GM13977 (cell line): ENCODE results near the gene FH.

ENCODE experiments used
- DNase-seq: peaks from one replicate; pipeline ENCODE4 v3.0.0; 2012; ENCODE audit warnings: low spot score
- in situ Hi-C: fragments of 300-500 bp; cut with MboI; formaldehyde crosslinking; loops from one replicate; pipeline ENCODE4 v1.12.0; 2022; ENCODE audit warnings: low sequenced_read_pairs, low pct_unique_long_range_greater_than_20kb, mixed read lengths, inconsistent platforms; ENCODE audit not compliant: unreplicated experiment
- TF ChIP-seq, protein P1 (sequence below): IDR thresholded peaks from 2 replicates; pipeline ENCODE4 v1.5.1; 2012; ENCODE audit warnings: mild to moderate bottlenecking, control low read depth; ENCODE audit not compliant: insufficient read depth; ENCODE audit errors: extremely low read depth, missing control alignments

Gene FH

DNA sequence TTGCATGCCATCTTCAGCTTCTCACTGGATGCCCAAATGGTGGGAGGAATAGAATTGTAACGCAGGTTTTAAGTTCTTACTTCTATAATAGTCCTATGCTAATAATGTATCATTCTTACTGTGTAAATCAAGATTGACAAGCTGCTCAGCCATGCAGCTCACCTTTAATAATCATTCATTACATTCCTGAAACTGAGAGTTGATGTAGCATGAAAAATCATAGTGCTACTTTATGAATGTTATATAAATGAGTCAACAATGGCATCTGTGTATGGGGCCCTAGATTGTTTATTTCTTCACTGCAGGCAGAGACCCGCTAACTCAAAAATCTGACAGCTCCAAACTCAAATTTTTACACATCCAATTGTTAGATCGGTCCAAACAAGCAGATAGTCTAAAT, 34.4 kb downstream of the FH start:
- TF ChIP-seq, protein P1, sequence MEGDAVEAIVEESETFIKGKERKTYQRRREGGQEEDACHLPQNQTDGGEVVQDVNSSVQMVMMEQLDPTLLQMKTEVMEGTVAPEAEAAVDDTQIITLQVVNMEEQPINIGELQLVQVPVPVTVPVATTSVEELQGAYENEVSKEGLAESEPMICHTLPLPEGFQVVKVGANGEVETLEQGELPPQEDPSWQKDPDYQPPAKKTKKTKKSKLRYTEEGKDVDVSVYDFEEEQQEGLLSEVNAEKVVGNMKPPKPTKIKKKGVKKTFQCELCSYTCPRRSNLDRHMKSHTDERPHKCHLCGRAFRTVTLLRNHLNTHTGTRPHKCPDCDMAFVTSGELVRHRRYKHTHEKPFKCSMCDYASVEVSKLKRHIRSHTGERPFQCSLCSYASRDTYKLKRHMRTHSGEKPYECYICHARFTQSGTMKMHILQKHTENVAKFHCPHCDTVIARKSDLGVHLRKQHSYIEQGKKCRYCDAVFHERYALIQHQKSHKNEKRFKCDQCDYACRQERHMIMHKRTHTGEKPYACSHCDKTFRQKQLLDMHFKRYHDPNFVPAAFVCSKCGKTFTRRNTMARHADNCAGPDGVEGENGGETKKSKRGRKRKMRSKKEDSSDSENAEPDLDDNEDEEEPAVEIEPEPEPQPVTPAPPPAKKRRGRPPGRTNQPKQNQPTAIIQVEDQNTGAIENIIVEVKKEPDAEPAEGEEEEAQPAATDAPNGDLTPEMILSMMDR = no peak
- in situ Hi-C loops = loop anchor here (25.0 kb wide), 1 partner anchor 598 kb away; no protein-coding TSS in a partner anchor
- peak; percentile 20 for DNase-seq

DNA sequence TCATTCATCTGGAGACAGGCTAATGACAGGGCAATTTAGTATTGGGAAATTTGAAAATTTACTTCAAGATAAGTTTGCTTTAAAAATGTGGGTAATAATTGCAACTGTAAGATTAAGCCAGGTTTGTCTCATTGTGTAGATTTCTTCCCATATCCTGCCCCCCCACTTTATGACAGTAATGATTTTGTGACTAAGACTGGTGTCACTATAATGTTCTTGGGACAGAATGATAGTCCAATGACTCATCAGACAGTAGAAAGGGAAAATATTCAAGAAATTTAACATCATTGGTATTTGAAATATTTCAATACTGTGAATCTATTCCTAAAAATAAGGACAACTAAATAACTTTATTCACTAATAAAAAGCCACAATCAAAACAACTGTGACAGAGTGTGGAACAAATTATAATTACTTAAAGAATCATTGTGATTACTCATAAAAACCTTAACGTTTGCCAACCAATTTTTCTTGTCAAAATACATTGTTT, 36.7 kb downstream of the FH start:
- DNase-seq = no peak
- in situ Hi-C loops = loop anchor here (25.0 kb wide), 1 partner anchor 596 kb away; no protein-coding TSS in a partner anchor
- TF ChIP-seq, protein P1 = no peak

DNA sequence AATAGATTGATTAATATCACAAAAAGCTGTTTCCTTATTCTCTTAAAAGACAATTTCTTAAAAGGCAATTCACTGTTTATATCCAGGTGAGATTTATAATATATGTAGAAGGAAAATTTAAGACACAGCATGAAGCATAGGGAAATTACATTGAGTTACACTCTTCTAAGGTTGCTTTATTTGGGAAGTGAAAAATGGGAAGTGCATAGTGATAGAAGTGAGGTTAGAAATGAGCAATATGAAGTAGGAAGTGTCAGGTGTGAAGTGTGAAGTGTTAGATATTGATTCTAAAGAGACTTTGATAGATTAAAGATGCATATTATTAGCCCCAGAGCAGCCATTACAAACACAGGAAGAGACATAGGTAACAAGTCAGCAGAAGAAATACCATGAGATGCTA, 40.3 kb downstream of the FH start:
- TF ChIP-seq, protein P1 = no peak
- no peak for DNase-seq
- in situ Hi-C loops = loop anchor here (25.0 kb wide), 1 partner anchor 592 kb away; no protein-coding TSS in a partner anchor

DNA sequence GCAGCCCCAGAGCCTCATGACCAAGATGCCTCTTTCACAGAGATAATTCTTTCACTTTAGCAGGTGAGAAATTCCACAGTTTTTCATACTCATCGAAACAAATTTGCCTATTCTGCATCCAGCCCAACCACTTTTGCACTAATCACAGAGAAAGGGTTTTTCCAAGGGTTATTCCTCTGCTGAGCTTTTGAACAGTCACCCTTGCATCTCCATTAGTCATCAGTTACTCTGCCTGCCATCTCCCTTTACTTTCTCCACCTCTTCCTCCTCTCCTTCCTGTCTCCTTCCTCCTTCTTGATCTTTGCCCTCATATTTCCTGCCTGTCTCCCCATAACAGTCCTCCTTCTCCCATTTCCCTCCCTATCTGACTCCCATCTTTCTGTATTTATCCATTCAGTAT, 43.9 kb downstream of the FH start:
- TF ChIP-seq, protein P1 = no peak
- DNase-seq = no peak
- in situ Hi-C loops = loop anchor here (25.0 kb wide), 1 partner anchor 588 kb away; no protein-coding TSS in a partner anchor

DNA sequence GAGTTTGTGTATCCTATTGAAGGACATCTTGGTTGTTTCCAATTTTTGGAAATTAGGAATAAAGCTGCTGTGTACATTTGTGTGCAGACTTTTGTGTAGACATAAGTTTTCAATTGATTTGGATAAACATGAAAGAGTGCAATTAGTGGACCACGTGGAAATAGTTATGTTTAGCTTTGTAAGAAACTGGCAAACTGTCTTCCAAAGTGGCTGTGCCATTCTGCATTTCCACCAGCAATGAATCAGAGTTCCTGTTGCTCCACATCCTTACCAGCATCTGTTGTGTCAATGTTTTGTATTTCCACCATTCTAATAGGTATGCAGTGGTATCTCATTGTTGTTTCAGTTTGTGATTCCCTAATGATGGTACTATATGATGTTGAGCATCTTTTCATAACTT, 46.5 kb downstream of the FH start:
- no peak for DNase-seq
- TF ChIP-seq, protein P1 = no peak
- in situ Hi-C loops = no loop called here

DNA sequence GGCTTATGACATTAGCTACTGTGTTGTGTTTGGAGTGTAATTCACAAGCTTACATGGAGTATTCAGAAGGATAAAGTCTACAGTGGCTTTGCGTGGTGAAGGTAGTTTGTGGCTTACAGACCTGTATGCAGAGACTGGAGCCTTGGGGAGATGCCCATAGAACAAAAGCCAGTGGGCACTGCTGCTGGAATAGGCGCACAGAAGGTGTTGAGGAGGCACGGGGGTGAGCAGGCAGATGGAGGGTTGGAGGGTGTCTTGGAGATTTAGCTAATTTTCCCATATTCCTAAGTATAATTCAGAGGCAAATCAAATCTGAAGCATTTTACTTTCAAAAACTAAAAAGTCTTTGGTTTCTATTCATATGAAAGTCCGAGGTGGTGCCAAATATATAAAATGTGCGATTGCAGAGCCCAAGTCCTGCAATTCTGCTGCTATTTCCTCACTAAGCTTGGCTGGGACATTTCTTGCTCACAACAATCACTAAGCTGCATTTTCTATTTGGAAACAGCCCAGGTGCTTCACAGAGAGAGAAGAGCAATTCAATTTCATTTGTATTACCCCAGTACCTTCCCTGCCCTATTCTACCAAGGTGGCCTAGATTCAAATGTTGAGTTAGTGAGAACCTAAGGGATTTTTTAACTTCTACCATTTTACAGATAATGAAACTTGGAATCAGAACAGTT, 48.5 kb downstream of the FH start:
- in situ Hi-C loops = no loop called here
- DNase-seq = no peak
- TF ChIP-seq, protein P1 = no peak
